HepG2 (cell line): ENCODE results near the gene CIB1. TPM values are rescaled to one million over a fixed set of nuclear protein-coding genes. Genes with fewer than 3 reads are reported as not detected.

Source experiments
- CEBPG ChIP-seq: IDR thresholded peaks from 2 replicates; pipeline ENCODE4 v1.6.1; 2016
- ETV5 ChIP-seq: IDR thresholded peaks from 2 replicates; pipeline ENCODE4 v1.6.1; 2018; ENCODE audit warnings: missing biosample characterization, missing genetic modification reagents, inconsistent platforms, borderline replicate concordance
- GABPB1 ChIP-seq: IDR thresholded peaks from 2 replicates; pipeline ENCODE4 v1.6.1; 2016; ENCODE audit warnings: mild to moderate bottlenecking, missing genetic modification reagents, moderate library complexity, missing compliant biosample characterization
- KDM1A ChIP-seq: IDR thresholded peaks from 2 replicates; pipeline ENCODE4 v1.6.1; 2016; ENCODE audit warnings: missing compliant biosample characterization
- PBX2 ChIP-seq: IDR thresholded peaks from 2 replicates; pipeline ENCODE4 v1.6.1; 2016; ENCODE audit warnings: control low read depth
- RARA ChIP-seq: IDR thresholded peaks from 2 replicates; pipeline ENCODE4 v1.6.1; 2016; ENCODE audit warnings: missing genetic modification reagents, missing compliant biosample characterization
- REL ChIP-seq: sonication (generic); formaldehyde crosslinking; conservative IDR thresholded peaks from 2 replicates; pipeline ENCODE4 v1.8.0; 2022; ENCODE audit warnings: mild to moderate bottlenecking, missing genetic modification reagents, moderate library complexity
- SMAD3 ChIP-seq: sonication (generic); formaldehyde crosslinking; IDR thresholded peaks from 2 replicates; pipeline ENCODE4 v1.4.0; 2020; ENCODE audit warnings: missing genetic modification reagents
- U2AF2 ChIP-seq: fragments of 200-400 bp; formaldehyde crosslinking; IDR thresholded peaks from 2 replicates; pipeline ENCODE4 v1.6.1; 2017; ENCODE audit warnings: low read depth, mild to moderate bottlenecking, low read length
- ZBTB40 ChIP-seq, 2 experiments: fragments of 450-650 bp in 1 of 2; sonication (generic) in 1 of 2; formaldehyde crosslinking in 1 of 2; IDR thresholded peaks; 2 replicates each; pipeline versions ENCODE4 v1.6.1 to v1.8.0; 2016 to 2022; ENCODE audit warnings: antibody characterized with exemption in 1 of 2, mild to moderate bottlenecking in 1 of 2, missing genetic modification reagents in 1 of 2
- ZBTB7A ChIP-seq: sonication (generic); formaldehyde crosslinking; IDR thresholded peaks from 2 replicates; pipeline ENCODE4 v1.8.0; 2022; ENCODE audit warnings: mild to moderate bottlenecking, missing genetic modification reagents
- ZFP36 ChIP-seq: fragments of 150-350 bp; IDR thresholded peaks from 2 replicates; pipeline ENCODE4 v1.6.1; 2018; ENCODE audit warnings: borderline replicate concordance, low read length, low read depth; ENCODE audit not compliant: partially characterized antibody
- ZFP36L1 ChIP-seq: sonication (generic); formaldehyde crosslinking; IDR thresholded peaks from 2 replicates; pipeline ENCODE4 v1.8.0; 2022; ENCODE audit warnings: mild to moderate bottlenecking, missing genetic modification reagents, moderate library complexity
- ZFP62 ChIP-seq: sonication (generic); formaldehyde crosslinking; IDR thresholded peaks from 2 replicates; pipeline ENCODE4 v1.4.0; 2020; ENCODE audit warnings: missing genetic modification reagents
- ZNF292 ChIP-seq: sonication (generic); formaldehyde crosslinking; IDR thresholded peaks from 2 replicates; pipeline ENCODE4 v1.8.1; 2022; ENCODE audit warnings: mild to moderate bottlenecking, low read depth, missing genetic modification reagents, borderline replicate concordance
- ZNF3 ChIP-seq: IDR thresholded peaks from 2 replicates; pipeline ENCODE4 v1.7.0; 2017; ENCODE audit warnings: inconsistent platforms
- ZNF317 ChIP-seq: sonication (generic); formaldehyde crosslinking; IDR thresholded peaks from 2 replicates; pipeline ENCODE4 v1.5.0; 2020; ENCODE audit warnings: mild to moderate bottlenecking, missing genetic modification reagents
- ZNF431 ChIP-seq: sonication (generic); formaldehyde crosslinking; IDR thresholded peaks from 2 replicates; pipeline ENCODE4 v1.9.0; 2022; ENCODE audit warnings: missing genetic modification reagents, low read depth, mild to moderate bottlenecking, borderline replicate concordance
- ZNF768 ChIP-seq: sonication (generic); formaldehyde crosslinking; IDR thresholded peaks from 2 replicates; pipeline ENCODE4 v1.4.0; 2020; ENCODE audit warnings: missing genetic modification reagents
- ZNF816 ChIP-seq: sonication (generic); formaldehyde crosslinking; IDR thresholded peaks from 2 replicates; pipeline ENCODE4 v1.8.0; 2022; ENCODE audit warnings: missing genetic modification reagents, mild to moderate bottlenecking, borderline replicate concordance
- ZNF83 ChIP-seq: sonication (generic); formaldehyde crosslinking; IDR thresholded peaks from 2 replicates; pipeline ENCODE4 v1.4.0; 2020; ENCODE audit warnings: missing genetic modification reagents, mild to moderate bottlenecking, borderline replicate concordance
- polyA plus RNA-seq, 8 experiments: library from polyadenylated mRNA; depleted of rRNA in 3 of 8; stranded (reverse) in 7 of 8; unstranded in 1 of 8; fragments of >200 nt; fragmentation: Illumina TruSeq in 4 of 8; extraction: Trizol in 4 of 8; gene quantifications; 2 replicates each; pipeline versions ENCODE4 v1.2.1 to v1.2.3, GENCODE V29; 2011 to 2016; ENCODE audit warnings: low read depth in 4 of 8, missing spikeins in 1 of 8, mixed read lengths in 1 of 8; ENCODE audit not compliant: insufficient read depth in 1 of 8
- total RNA-seq, 5 experiments: library from RNA; depleted of rRNA; stranded (reverse); fragments of >200 nt; fragmentation: Illumina TruSeq; extraction: Trizol; gene quantifications; 2 replicates each; pipeline ENCODE4 v1.2.3, GENCODE V29; 2016; ENCODE audit warnings: low read depth in 1 of 5

Gene CIB1
- total and polyA plus RNA-seq, 2 of the 13 experiments (the other 11 are each of a cell fraction or from before 2014, with no cell fraction given), result 38.7 to 72.7 TPM

DNA sequence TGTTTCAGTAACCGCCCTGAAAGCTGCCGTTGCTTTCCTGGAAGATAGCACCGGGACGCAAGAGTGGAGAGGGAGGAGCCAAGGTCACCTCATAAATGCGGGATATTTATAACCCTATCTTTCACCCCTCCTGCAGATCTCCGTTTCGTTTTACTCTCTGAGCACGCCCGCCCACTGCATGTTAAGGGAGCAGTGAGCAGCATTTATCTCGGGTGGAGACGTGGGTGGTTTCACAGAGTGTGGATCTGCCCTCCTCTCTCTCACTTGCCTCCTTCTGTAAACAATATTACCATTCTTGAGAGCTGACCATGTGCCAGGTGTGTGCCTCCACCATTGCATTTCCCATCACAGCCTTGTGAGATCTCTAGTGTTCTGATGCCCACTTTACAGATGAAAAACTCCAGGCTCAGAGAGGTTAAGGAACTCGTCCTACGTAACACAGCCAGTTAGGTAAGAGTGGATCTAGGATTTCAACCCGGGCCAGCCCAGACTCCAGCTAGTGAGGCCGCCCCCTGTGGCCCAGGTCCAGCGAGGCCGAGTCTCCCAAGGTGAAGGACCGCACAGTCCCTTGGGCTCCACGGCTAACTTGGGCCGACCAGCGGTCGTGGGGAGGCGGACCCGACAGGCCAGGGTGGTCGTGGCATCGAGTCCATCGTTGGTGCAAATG, 49.5 kb downstream of the CIB1 start (continued):
- TF ChIP-seq REL (CRISPR knock-in tag), result 0 out of 2 replicates have a peak, but pooled peaks have one; percentile 70
- no peak for TF ChIP-seq ZFP62 (CRISPR knock-in tag)
- TF ChIP-seq U2AF2, result no peak
- TF ChIP-seq ETV5 (CRISPR knock-in tag), result no peak
- 0 out of 2 replicates have a peak, but pooled peaks have one; percentile 17 for TF ChIP-seq ZNF292 (CRISPR knock-in tag)
- no peak for TF ChIP-seq RARA (CRISPR knock-in tag)
- 0 out of 2 replicates have a peak, but pooled peaks have one; percentile 55 for TF ChIP-seq ZBTB7A (CRISPR knock-in tag)
- TF ChIP-seq ZBTB40 (IDR thresholded peaks at IDR 0.05), result no peak
- TF ChIP-seq ZBTB40 (CRISPR knock-in tag; IDR thresholded peaks at IDR 0.05), result peak; percentile 65; the same call in 1 of the 2 replicates
- TF ChIP-seq ZNF816 (CRISPR knock-in tag), result no peak
- peak; percentile 27; the same call in 1 of the 2 replicates for TF ChIP-seq ZNF317 (CRISPR knock-in tag)
- TF ChIP-seq ZNF83 (CRISPR knock-in tag), result 0 out of 2 replicates have a peak, but pooled peaks have one; percentile 15
- TF ChIP-seq PBX2 (CRISPR knock-in tag), result no peak
- TF ChIP-seq SMAD3 (CRISPR knock-in tag), result no peak
- TF ChIP-seq ZFP36L1, result peak; percentile 17; the same call in 1 of the 2 replicates
- TF ChIP-seq GABPB1 (CRISPR knock-in tag), result no peak
- TF ChIP-seq ZNF3 (CRISPR knock-in tag), result no peak
- TF ChIP-seq KDM1A (CRISPR knock-in tag), result peak; percentile 93
- TF ChIP-seq ZFP36, result peak; percentile 5
- TF ChIP-seq ZNF768 (CRISPR knock-in tag), result peak; percentile 99
- peak; percentile 16; the same call in 1 of the 2 replicates for TF ChIP-seq ZNF431 (CRISPR knock-in tag)
- no peak for TF ChIP-seq CEBPG (CRISPR knock-in tag)
